Mesenchymal stem cell (in vitro differentiated cells and primary cell): ENCODE data around the gene CRYBG1.

Experiments
- DNase-seq: peaks from one replicate; pipeline ENCODE4 v3.0.0-alpha.2; 2013
- H2AFZ ChIP-seq: one replicate; pipeline ENCODE4 v1.6.1; 2013; ENCODE audit warnings: low read depth, mild to moderate bottlenecking, control low read depth, inconsistent platforms, low read length, moderate library complexity
- H2AK5ac ChIP-seq: 2 replicates; pipeline ENCODE4 v1.6.1; 2013; ENCODE audit warnings: low read length, moderate library complexity, mild to moderate bottlenecking, inconsistent platforms; ENCODE audit not compliant: severe bottlenecking
- H2BK120ac ChIP-seq: one replicate; pipeline ENCODE4 v1.6.1; 2013; ENCODE audit warnings: low read depth, mild to moderate bottlenecking, inconsistent platforms, low read length, moderate library complexity
- H2BK12ac ChIP-seq, 2 experiments: one replicate each; pipeline ENCODE4 v1.6.1; 2013; ENCODE audit warnings: inconsistent platforms in 2 of 2, low read length in 2 of 2, mild to moderate bottlenecking in 2 of 2, moderate library complexity in 2 of 2, control low read depth in 1 of 2
- H2BK15ac ChIP-seq: one replicate; pipeline ENCODE4 v1.6.1; 2013; ENCODE audit warnings: mild to moderate bottlenecking, low read depth, inconsistent platforms; ENCODE audit not compliant: poor library complexity, severe bottlenecking
- H2BK5ac ChIP-seq: 2 replicates; pipeline ENCODE4 v1.6.1; 2013; ENCODE audit warnings: low read depth, mild to moderate bottlenecking, low read length, control low read depth, inconsistent platforms; ENCODE audit not compliant: poor library complexity, severe bottlenecking
- H3K14ac ChIP-seq, 2 experiments: one replicate each; pipeline ENCODE4 v1.6.1; 2013; ENCODE audit warnings: inconsistent platforms in 2 of 2, low read length in 2 of 2, control low read depth in 1 of 2, mild to moderate bottlenecking in 1 of 2, moderate library complexity in 1 of 2
- H3K18ac ChIP-seq, 2 experiments: one replicate each; pipeline ENCODE4 v1.6.1; 2013; ENCODE audit warnings: inconsistent platforms in 2 of 2, low read length in 2 of 2, control low read depth in 1 of 2, low read depth in 1 of 2, mild to moderate bottlenecking in 1 of 2
- H3K23ac ChIP-seq, 2 experiments: one replicate each; pipeline ENCODE4 v1.6.1; 2013; ENCODE audit warnings: inconsistent platforms in 2 of 2, low read length in 2 of 2, mild to moderate bottlenecking in 2 of 2, moderate library complexity in 2 of 2, control low read depth in 1 of 2
- H3K27ac ChIP-seq: 2 replicates; pipeline ENCODE4 v1.5.1; 2013; ENCODE audit warnings: mild to moderate bottlenecking, moderate library complexity, low read length, control low read depth, inconsistent platforms; ENCODE audit not compliant: poor library complexity, severe bottlenecking
- H3K27me3 ChIP-seq, 2 experiments: 2 replicates each; pipeline versions ENCODE4 v1.6.1 to v1.7.0; 2013; ENCODE audit warnings: low read length in 2 of 2, mild to moderate bottlenecking in 2 of 2, moderate library complexity in 2 of 2, control low read depth in 1 of 2, inconsistent platforms in 1 of 2; ENCODE audit not compliant: control insufficient read depth in 1 of 2, insufficient read depth in 1 of 2
- H3K36me3 ChIP-seq, 2 experiments: 2 replicates each; pipeline versions ENCODE4 v1.6.1 to v1.7.0; 2013; ENCODE audit warnings: low read length in 2 of 2, control low read depth in 1 of 2, inconsistent platforms in 1 of 2, low read depth in 1 of 2, mild to moderate bottlenecking in 1 of 2; ENCODE audit not compliant: insufficient read depth in 2 of 2, control insufficient read depth in 1 of 2
- H3K4ac ChIP-seq, 2 experiments: one replicate each; pipeline ENCODE4 v1.6.1; 2013; ENCODE audit warnings: inconsistent platforms in 2 of 2, low read length in 2 of 2, mild to moderate bottlenecking in 2 of 2, moderate library complexity in 2 of 2, control low read depth in 1 of 2, low read depth in 1 of 2
- H3K4me1 ChIP-seq: 2 replicates; pipeline ENCODE4 v1.6.1; 2013; ENCODE audit warnings: low read depth, low read length, control low read depth; ENCODE audit not compliant: control insufficient read depth, insufficient read depth
- H3K4me2 ChIP-seq: 2 replicates; pipeline ENCODE4 v1.6.1; 2013; ENCODE audit warnings: low read length, mild to moderate bottlenecking, inconsistent platforms; ENCODE audit not compliant: poor library complexity, severe bottlenecking
- H3K4me3 ChIP-seq, 2 experiments: 2 replicates each; pipeline versions ENCODE4 v1.5.1 to v1.7.0; 2013; ENCODE audit warnings: low read length in 2 of 2, mild to moderate bottlenecking in 2 of 2, control low read depth in 1 of 2, low read depth in 1 of 2; ENCODE audit not compliant: insufficient read depth in 1 of 2
- H3K79me1 ChIP-seq: replicated peaks from 2 replicates; pipeline ENCODE4 v1.6.1; 2013; ENCODE audit warnings: mild to moderate bottlenecking, control low read depth, low read length, inconsistent platforms; ENCODE audit not compliant: poor library complexity, severe bottlenecking
- H3K9ac ChIP-seq: 2 replicates; pipeline ENCODE4 v1.7.0; 2013; ENCODE audit warnings: mild to moderate bottlenecking, low read length, moderate library complexity
- H3K9me3 ChIP-seq: 2 replicates; pipeline ENCODE4 v1.7.0; 2013; ENCODE audit warnings: mild to moderate bottlenecking, low read length; ENCODE audit not compliant: control insufficient read depth
- H4K8ac ChIP-seq: one replicate; pipeline ENCODE4 v1.6.1; 2013; ENCODE audit warnings: inconsistent platforms, mild to moderate bottlenecking, low read length, moderate library complexity
- H4K91ac ChIP-seq: one replicate; pipeline ENCODE4 v1.6.1; 2013; ENCODE audit warnings: mild to moderate bottlenecking, low read length, inconsistent platforms
- WGBS: methylation state at CpG from one replicate; pipeline ENCODE4 v1.1.7; 2013; ENCODE audit warnings: mixed read lengths; 5-methylcytosine and 5-hydroxymethylcytosine counted together

Gene CRYBG1

GRCh38 chr6:106451439-106451838 is 90.9 kb downstream of the CRYBG1 start:
- Histone ChIP-seq H3K9ac (no peak overlapping the region), H2AK5ac (no peak overlapping the region), H3K14ac (no peak overlapping the region), H2BK120ac (no peak overlapping the region), H2BK5ac (no peak overlapping the region), H3K9me3 (no peaks in the 10 kb centered on the region), H2BK15ac (no peak overlapping the region), H3K27ac (no peak overlapping the region), H3K27me3 (no peaks in the 10 kb centered on the region), H2BK12ac (no peak overlapping the region), H3K4me3 (no peak overlapping the region), H4K91ac (no peak overlapping the region), H2AFZ (no peak overlapping the region), H4K8ac (no peak overlapping the region), H3K79me1 (no peaks in the 10 kb centered on the region), H3K4me2 (no peak overlapping the region), H3K4me1 (peaks cover 4% of the 10 kb centered on the region), H3K4ac (no peak overlapping the region), H3K18ac (no peak overlapping the region), H3K23ac (no peak overlapping the region), H3K36me3 (no peaks in the 10 kb centered on the region)
- no peak for DNase-seq
- 72% methylated on average over 6 of the region's 7 CpGs for WGBS

GRCh38 chr6:106452628-106453027 is 92.1 kb downstream of the CRYBG1 start:
- no peak overlapping the region for H2AFZ ChIP-seq
- H4K8ac ChIP-seq: no peak overlapping the region
- H2BK5ac ChIP-seq: no peak overlapping the region
- no peak overlapping the region for H3K4me2 ChIP-seq
- WGBS: 71% methylated on average over 1 of the region's 1 CpG
- H3K4me1 ChIP-seq: peaks cover 4% of the 10 kb centered on the region
- no peak overlapping the region for H3K9ac ChIP-seq
- H3K27ac ChIP-seq: no peak overlapping the region
- no peaks in the 10 kb centered on the region for H3K9me3 ChIP-seq
- H2BK120ac ChIP-seq: no peak overlapping the region
- no peaks in the 10 kb centered on the region for H3K79me1 ChIP-seq
- H3K36me3 ChIP-seq: no peaks in the 10 kb centered on the region
- H3K4ac ChIP-seq: no peak overlapping the region
- no peak overlapping the region for H2AK5ac ChIP-seq
- no peak overlapping the region for H3K14ac ChIP-seq
- H3K4me3 ChIP-seq: no peak overlapping the region
- H2BK12ac ChIP-seq: no peak overlapping the region
- no peaks in the 10 kb centered on the region for H3K27me3 ChIP-seq
- no peak overlapping the region for H2BK15ac ChIP-seq
- H3K23ac ChIP-seq: no peak overlapping the region
- H3K18ac ChIP-seq: no peak overlapping the region
- no peak overlapping the region for H4K91ac ChIP-seq
- no peak for DNase-seq

GRCh38 chr6:106453756-106454367 is 93.3 kb downstream of the CRYBG1 start:
- H4K91ac ChIP-seq: no peak overlapping the region
- H3K23ac ChIP-seq: no peak overlapping the region
- H3K9me3 ChIP-seq: no peaks in the 10 kb centered on the region
- no peak overlapping the region for H3K4me3 ChIP-seq
- no peak for DNase-seq
- H2BK15ac ChIP-seq: no peak overlapping the region
- WGBS: 49% methylated on average over 4 of the region's 6 CpGs
- H2AFZ ChIP-seq: no peak overlapping the region
- no peak overlapping the region for H2BK120ac ChIP-seq
- no peak overlapping the region for H3K18ac ChIP-seq
- no peak overlapping the region for H2BK5ac ChIP-seq
- H2AK5ac ChIP-seq: no peak overlapping the region
- H3K4ac ChIP-seq: no peak overlapping the region
- no peaks in the 10 kb centered on the region for H3K79me1 ChIP-seq
- no peak overlapping the region for H2BK12ac ChIP-seq
- H3K4me2 ChIP-seq: no peak overlapping the region
- H3K4me1 ChIP-seq: no peaks in the 10 kb centered on the region
- H3K9ac ChIP-seq: no peak overlapping the region
- no peak overlapping the region for H3K27ac ChIP-seq
- H3K14ac ChIP-seq: no peak overlapping the region
- H3K36me3 ChIP-seq: no peaks in the 10 kb centered on the region
- H4K8ac ChIP-seq: no peak overlapping the region
- no peaks in the 10 kb centered on the region for H3K27me3 ChIP-seq

GRCh38 chr6:106456756-106457155 is 96.2 kb downstream of the CRYBG1 start:
- DNase-seq: no peak
- H2AFZ ChIP-seq: no peak overlapping the region
- no peak overlapping the region for H2AK5ac ChIP-seq
- no peaks in the 10 kb centered on the region for H3K36me3 ChIP-seq
- H3K4me3 ChIP-seq: no peak overlapping the region
- 48% methylated on average over 1 of the region's 1 CpG for WGBS
- H3K27me3 ChIP-seq: no peaks in the 10 kb centered on the region
- no peak overlapping the region for H4K8ac ChIP-seq
- H3K79me1 ChIP-seq: no peaks in the 10 kb centered on the region
- H3K9ac ChIP-seq: no peak overlapping the region
- no peak overlapping the region for H3K23ac ChIP-seq
- H2BK120ac ChIP-seq: no peak overlapping the region
- no peaks in the 10 kb centered on the region for H3K4me1 ChIP-seq
- no peak overlapping the region for H3K14ac ChIP-seq
- H3K27ac ChIP-seq: no peak overlapping the region
- no peak overlapping the region for H4K91ac ChIP-seq
- H2BK15ac ChIP-seq: no peak overlapping the region
- no peak overlapping the region for H3K18ac ChIP-seq
- H2BK5ac ChIP-seq: no peak overlapping the region
- no peak overlapping the region for H3K4ac ChIP-seq
- no peak overlapping the region for H3K4me2 ChIP-seq
- no peaks in the 10 kb centered on the region for H3K9me3 ChIP-seq
- no peak overlapping the region for H2BK12ac ChIP-seq
